ENCODE results near the gene CLRN2. TPM values are rescaled to one million over a fixed set of nuclear protein-coding genes. Genes with fewer than 3 reads are reported as not detected.
"Not testable (repeated sequence)": the region's sequence is repeated elsewhere in the genome, so short reads cannot be mapped to it uniquely, and the experiment has no call there.

CLRN2 gene
- total RNA-seq, 2 donors from 2014 or later = not detected

GRCh38 chr4:17560065-17560673 is 45.2 kb downstream of the CLRN2 start:
- peaks cover 3% of the 10 kb centered on the region for H3K27me3 Mint-ChIP-seq (ENCODE audit: low read depth)
- DNase-seq (no peak), ATAC-seq (replicated peaks in 1 of 2) (no peak)
- no peaks in the 10 kb centered on the region for H3K36me3 Mint-ChIP-seq (ENCODE audit: insufficient read depth in 2 of 2)
- no peak overlapping the region for H3K4me3 Mint-ChIP-seq
- H3K4me1 Mint-ChIP-seq (ENCODE audit: low read depth) = no peaks in the 10 kb centered on the region
- no peaks in the 10 kb centered on the region for H3K9me3 Mint-ChIP-seq
- H3K27ac Mint-ChIP-seq = no peak overlapping the region

GRCh38 chr4:17561195-17561909 is 46.4 kb downstream of the CLRN2 start:
- no peaks in the 10 kb centered on the region for H3K36me3 Mint-ChIP-seq (ENCODE audit: insufficient read depth in 2 of 2)
- H3K4me1 Mint-ChIP-seq (ENCODE audit: low read depth) = no peaks in the 10 kb centered on the region
- H3K27ac Mint-ChIP-seq = no peak overlapping the region
- H3K27me3 Mint-ChIP-seq (ENCODE audit: low read depth) = no peaks in the 10 kb centered on the region
- H3K9me3 Mint-ChIP-seq = no peaks in the 10 kb centered on the region
- DNase-seq = no peak
- no peak for ATAC-seq (replicated peaks in 1 of 2)
- no peak overlapping the region for H3K4me3 Mint-ChIP-seq

GRCh38 chr4:17562157-17562556 is 47.2 kb downstream of the CLRN2 start:
- H3K4me3 Mint-ChIP-seq = no peak overlapping the region
- H3K9me3 Mint-ChIP-seq = no peaks in the 10 kb centered on the region
- H3K27me3 Mint-ChIP-seq (ENCODE audit: low read depth) = no peaks in the 10 kb centered on the region
- no peaks in the 10 kb centered on the region for H3K36me3 Mint-ChIP-seq (ENCODE audit: insufficient read depth in 2 of 2)
- no peak overlapping the region for H3K27ac Mint-ChIP-seq
- ATAC-seq (replicated peaks in 1 of 2) (no peak), DNase-seq (no peak)
- no peaks in the 10 kb centered on the region for H3K4me1 Mint-ChIP-seq (ENCODE audit: low read depth)

GRCh38 chr4:17565846-17566245 is 50.9 kb downstream of the CLRN2 start:
- H3K9me3 Mint-ChIP-seq = no peaks in the 10 kb centered on the region
- H3K4me1 Mint-ChIP-seq (ENCODE audit: low read depth) = no peaks in the 10 kb centered on the region
- H3K27ac Mint-ChIP-seq = no peak overlapping the region
- no peak for DNase-seq
- ATAC-seq (replicated peaks in 1 of 2) = no peak
- no peaks in the 10 kb centered on the region for H3K36me3 Mint-ChIP-seq (ENCODE audit: insufficient read depth in 2 of 2)
- H3K4me3 Mint-ChIP-seq = no peak overlapping the region
- no peaks in the 10 kb centered on the region for H3K27me3 Mint-ChIP-seq (ENCODE audit: low read depth)

GRCh38 chr4:17567271-17567670 is 52.3 kb downstream of the CLRN2 start:
- Mint-ChIP-seq H3K36me3 (ENCODE audit: insufficient read depth in 2 of 2) (no peaks in the 10 kb centered on the region), H3K4me1 (ENCODE audit: low read depth) (no peaks in the 10 kb centered on the region), H3K9me3 (no peaks in the 10 kb centered on the region), H3K27me3 (ENCODE audit: low read depth) (no peaks in the 10 kb centered on the region), H3K27ac (no peak overlapping the region), H3K4me3 (no peak overlapping the region)
- DNase-seq (no peak), ATAC-seq (replicated peaks in 1 of 2) (no peak)

GRCh38 chr4:17574206-17574605 is 59.2 kb downstream of the CLRN2 start:
- DNase-seq (no peak), ATAC-seq (replicated peaks in 1 of 2) (no peak)
- Mint-ChIP-seq H3K36me3 (ENCODE audit: insufficient read depth in 2 of 2) (peaks cover 2 to 6% of the 10 kb centered on the region in 2 donors), H3K4me1 (ENCODE audit: low read depth) (peaks cover 22% of the 10 kb centered on the region), H3K27ac (no peak overlapping the region), H3K4me3 (no peak overlapping the region), H3K9me3 (no peaks in the 10 kb centered on the region), H3K27me3 (ENCODE audit: low read depth) (no peaks in the 10 kb centered on the region)

- ATAC-seq (replicated peaks in 1 of 2); DNase-seq; H3K9me3 Mint-ChIP-seq; H3K27me3 Mint-ChIP-seq (ENCODE audit: low read depth); H3K27ac Mint-ChIP-seq; H3K4me3 Mint-ChIP-seq; H3K36me3 Mint-ChIP-seq (ENCODE audit: insufficient read depth in 2 of 2): not testable (repeated sequence)
- peaks cover 31% of the 10 kb centered on the region for H3K4me1 Mint-ChIP-seq (ENCODE audit: low read depth)
Measured at GRCh38 chr4:17575177-17575576, 60.2 kb downstream of the CLRN2 start.

Other genes with a start within 250 kb of the CLRN2 start
- gene QDPR, start 3.1 kb upstream of the CLRN2 start, total RNA-seq = 10 to 100 TPM; 22.4 to 22.6 TPM
- 10 to 100 TPM; 72.5 to 97.7 TPM for gene LAP3, start 62.0 kb downstream of the CLRN2 start, total RNA-seq
- 10 to 100 TPM; 38.6 to 44.5 TPM for gene MED28, start 99.5 kb downstream of the CLRN2 start, total RNA-seq

Measured in activated T-cell treated with anti-CD3 and anti-CD28 coated beads, Interleukin-2, amount 50 U/mL, for 72 hours (primary cell).